HFFc6 (cell line): Measurements from ENCODE around the gene UQCRHL. TPM values are rescaled to one million over a fixed set of nuclear protein-coding genes. Genes with fewer than 3 reads are reported as not detected.

Experiments used
- DNase-seq: peaks from one replicate; pipeline ENCODE4 v3.0.0-alpha.2; 2018
- H3K27ac Mint-ChIP-seq: 2 replicates; pipeline ENCODE4 v1.8.0; 2020; ENCODE audit warnings: mild to moderate bottlenecking, mixed read lengths
- H3K27me3 Mint-ChIP-seq: 2 replicates; pipeline ENCODE4 v1.8.0; 2021; ENCODE audit warnings: mild to moderate bottlenecking, moderate library complexity, mixed read lengths; ENCODE audit not compliant: insufficient read depth
- H3K36me3 Mint-ChIP-seq: 2 replicates; pipeline ENCODE4 v1.8.0; 2021; ENCODE audit warnings: low read depth, mixed read lengths
- H3K4me1 Mint-ChIP-seq: 2 replicates; pipeline ENCODE4 v1.8.0; 2020; ENCODE audit warnings: low read depth, mixed read lengths
- H3K4me3 Mint-ChIP-seq: 2 replicates; pipeline ENCODE4 v1.8.0; 2020; ENCODE audit warnings: mild to moderate bottlenecking, moderate library complexity, mixed read lengths
- H3K9me3 Mint-ChIP-seq: 2 replicates; pipeline ENCODE4 v1.8.0; 2020; ENCODE audit warnings: mild to moderate bottlenecking, mixed read lengths
- total RNA-seq, 6 experiments: library from RNA; stranded (reverse); fragmentation: NEBNext Ultra II Directional; extraction: Animal tissue kit (Norgen Biotek cat#: 25700); gene quantifications; 2 replicates in 1 of 6; 3 replicates in 5 of 6; pipeline ENCODE4 v1.2.3, GENCODE V29; 2021
- TF ChIP-seq, protein P1 (sequence below): fragments of 200-600 bp; sonication (generic); IDR thresholded peaks from 2 replicates; pipeline ENCODE4 v1.5.0; 2021; ENCODE audit warnings: antibody characterized with exemption, mild to moderate bottlenecking

UQCRHL gene
- total RNA-seq, 6 experiments from 2014 or later: 0.75 to 1.8 (median 1.5) TPM

DNA sequence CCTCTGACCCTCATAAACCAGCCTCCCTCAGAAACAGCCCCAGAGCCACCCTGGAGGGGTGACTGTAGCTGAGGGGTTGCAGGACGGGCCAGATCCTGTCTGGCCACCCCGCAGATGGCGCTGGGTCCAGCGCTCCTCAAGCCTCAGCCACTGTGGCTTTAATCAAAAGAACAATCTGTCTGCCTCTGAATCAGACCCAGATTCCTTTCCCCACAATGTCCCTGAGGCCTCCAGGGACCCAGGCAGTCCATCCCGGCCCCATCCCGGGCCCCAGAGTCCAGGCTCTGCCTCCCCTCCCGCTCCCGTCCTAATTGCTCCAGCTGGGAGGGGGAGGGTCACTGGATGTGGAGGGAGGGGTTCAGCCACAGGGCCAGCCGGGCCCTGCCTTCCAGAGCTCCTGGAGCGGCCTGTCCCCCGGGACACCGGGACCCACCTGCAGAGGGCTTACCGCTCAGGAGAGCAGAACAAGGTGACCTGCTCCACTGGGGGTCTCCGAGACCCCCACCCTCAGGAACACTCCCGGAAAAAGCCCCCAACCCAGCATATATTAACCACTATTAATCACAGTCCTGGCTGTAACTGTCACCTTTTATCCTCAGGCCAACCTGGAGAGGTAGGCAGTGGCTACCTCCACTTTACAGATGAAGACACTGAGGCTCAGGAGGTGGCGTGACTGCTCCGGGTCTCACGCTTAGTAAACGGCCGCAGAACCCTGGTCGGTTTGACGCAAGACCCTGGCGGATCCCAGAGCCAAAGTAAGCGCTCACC, 49.7 kb downstream of the UQCRHL start:
- Mint-ChIP-seq H3K27me3 (no peaks in the 10 kb centered on the region; the same call in 1 of the 2 replicates), H3K36me3 (no peaks in the 10 kb centered on the region), H3K27ac (peak overlapping the region; percentile 75), H3K4me1 (peaks cover 46% of the 10 kb centered on the region), H3K9me3 (no peaks in the 10 kb centered on the region), H3K4me3 (peak overlapping the region; percentile 79)
- peak; percentile 34 for DNase-seq
- TF ChIP-seq, protein P1, sequence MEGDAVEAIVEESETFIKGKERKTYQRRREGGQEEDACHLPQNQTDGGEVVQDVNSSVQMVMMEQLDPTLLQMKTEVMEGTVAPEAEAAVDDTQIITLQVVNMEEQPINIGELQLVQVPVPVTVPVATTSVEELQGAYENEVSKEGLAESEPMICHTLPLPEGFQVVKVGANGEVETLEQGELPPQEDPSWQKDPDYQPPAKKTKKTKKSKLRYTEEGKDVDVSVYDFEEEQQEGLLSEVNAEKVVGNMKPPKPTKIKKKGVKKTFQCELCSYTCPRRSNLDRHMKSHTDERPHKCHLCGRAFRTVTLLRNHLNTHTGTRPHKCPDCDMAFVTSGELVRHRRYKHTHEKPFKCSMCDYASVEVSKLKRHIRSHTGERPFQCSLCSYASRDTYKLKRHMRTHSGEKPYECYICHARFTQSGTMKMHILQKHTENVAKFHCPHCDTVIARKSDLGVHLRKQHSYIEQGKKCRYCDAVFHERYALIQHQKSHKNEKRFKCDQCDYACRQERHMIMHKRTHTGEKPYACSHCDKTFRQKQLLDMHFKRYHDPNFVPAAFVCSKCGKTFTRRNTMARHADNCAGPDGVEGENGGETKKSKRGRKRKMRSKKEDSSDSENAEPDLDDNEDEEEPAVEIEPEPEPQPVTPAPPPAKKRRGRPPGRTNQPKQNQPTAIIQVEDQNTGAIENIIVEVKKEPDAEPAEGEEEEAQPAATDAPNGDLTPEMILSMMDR: no peak

Other genes starting within 250 kb of the UQCRHL start
- gene AGMAT, start 222.6 kb downstream of the UQCRHL start, total RNA-seq: under 1 TPM in 3 of 6 experiments, not detected in 3; 0.07 to 0.14 (median 0.09) TPM
- 10 to 100 TPM; 11.6 to 15.3 (median 13.3) TPM for gene DDI2, start 190.2 kb downstream of the UQCRHL start, total RNA-seq
- gene PLEKHM2, start 123.3 kb downstream of the UQCRHL start, total RNA-seq: 10 to 100 TPM; 61.5 to 70.5 (median 66.0) TPM
- gene SLC25A34, start 71.4 kb downstream of the UQCRHL start, total RNA-seq: under 1 TPM; 0.26 to 0.68 (median 0.43) TPM
- gene TMEM82, start 65.2 kb downstream of the UQCRHL start, total RNA-seq: not detected
- gene FBLIM1, start 48.9 kb downstream of the UQCRHL start, total RNA-seq: 100 to 1,000 TPM in 4 of 6 experiments, 10 to 100 TPM in 2; 98.4 to 127 (median 110) TPM
- gene SPEN, start 40.1 kb upstream of the UQCRHL start, total RNA-seq: 10 to 100 TPM; 25.7 to 30.2 (median 27.6) TPM
- gene ZBTB17, start 168.5 kb upstream of the UQCRHL start, total RNA-seq: 10 to 100 TPM; 22.5 to 25.4 (median 24.1) TPM
- gene SRARP, start 196.6 kb upstream of the UQCRHL start, total RNA-seq: not detected
- 10 to 100 TPM; 15.5 to 40.6 (median 33.0) TPM for gene HSPB7, start 210.4 kb upstream of the UQCRHL start, total RNA-seq
- gene CLCNKA, start 214.4 kb upstream of the UQCRHL start, total RNA-seq: not detected
- under 1 TPM in 2 of 6 experiments, not detected in 4; 0.10 to 0.14 TPM for gene CLCNKB, start 236.1 kb upstream of the UQCRHL start, total RNA-seq